Measurements from ENCODE around the gene TEX28.

DNA sequence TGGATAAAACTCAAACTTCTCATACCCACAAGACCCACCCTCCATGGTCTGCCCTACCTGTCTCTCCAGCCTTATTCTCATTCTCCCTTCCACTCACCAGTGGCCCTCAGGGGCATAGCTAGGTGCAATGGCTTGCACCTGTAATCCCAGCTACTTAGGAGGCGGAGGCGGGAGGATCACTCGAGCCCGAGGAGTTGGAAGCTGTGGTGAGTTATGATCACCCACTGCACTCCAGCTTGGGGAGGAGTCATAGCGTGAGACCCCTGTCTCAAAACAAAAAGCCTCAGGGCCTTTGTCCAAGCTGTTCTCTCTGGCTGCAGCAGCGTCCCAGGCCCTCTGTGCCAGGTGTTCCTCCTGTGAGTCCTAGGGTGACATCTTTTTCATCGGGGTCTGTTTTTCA lies 17.2 kb upstream of the TEX28 start:
- TF ChIP-seq POLR2A (IDR thresholded peaks at IDR 0.05; ENCODE audit: low read length), result no peak
- no peak for TF ChIP-seq GATA1 (IDR thresholded peaks at IDR 0.05; ENCODE audit: low read depth, low read length)

Data from erythroblast (primary cell).